Activated CD4-positive, alpha-beta T cell treated with anti-CD3 and anti-CD28 coated beads, Interleukin-10, Interleukin-2, amounts not matched to agents 100 ng/mL and 50 ng/mL, durations not matched to agents 16 hours and 8 hours (primary cell): ENCODE measurements around the gene BEST4.
"Not testable (repeated sequence)": the region's sequence is repeated elsewhere in the genome, so short reads cannot be mapped to it uniquely, and the experiment has no call there.

ENCODE experiments used
- DNase-seq: peaks from one replicate; pipeline ENCODE4 v3.0.0-alpha.2; 2020

The BEST4 gene

DNA sequence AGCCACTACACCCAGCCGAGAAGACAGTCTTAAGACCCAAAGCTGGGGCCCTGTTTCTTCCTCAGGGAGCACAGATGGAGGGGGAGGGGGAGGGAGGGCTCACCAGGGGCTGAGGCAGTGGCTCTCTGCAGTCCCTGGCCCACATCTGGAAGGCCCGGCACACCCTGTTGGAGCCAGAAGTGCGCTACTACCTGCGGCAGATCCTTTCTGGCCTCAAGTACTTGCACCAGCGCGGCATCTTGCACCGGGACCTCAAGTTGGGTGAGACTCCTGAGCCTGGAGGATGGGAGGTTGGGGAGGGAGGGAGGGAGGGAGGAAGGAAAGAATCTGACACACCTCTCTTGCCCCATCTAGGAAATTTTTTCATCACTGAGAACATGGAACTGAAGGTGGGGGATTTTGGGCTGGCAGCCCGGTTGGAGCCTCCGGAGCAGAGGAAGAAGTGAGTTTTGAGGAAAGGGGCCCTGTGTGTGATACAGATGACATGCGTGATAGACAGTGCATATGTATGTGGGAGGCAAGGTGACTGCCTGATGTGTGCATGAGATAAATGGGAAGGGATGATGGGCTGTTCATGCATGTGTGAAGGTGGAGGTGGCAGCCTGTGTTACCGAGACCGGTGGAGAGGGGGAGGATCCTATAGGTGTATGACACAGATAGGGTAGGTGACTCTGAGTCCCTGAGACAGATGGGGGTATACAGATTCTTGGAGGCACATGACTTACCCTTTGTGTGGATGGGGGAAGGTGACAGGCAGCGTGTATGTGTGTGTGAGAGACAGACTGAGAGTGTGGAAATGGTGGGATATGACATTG, 13.7 kb upstream of the BEST4 start:
- DNase-seq: peak; percentile 42

DNA sequence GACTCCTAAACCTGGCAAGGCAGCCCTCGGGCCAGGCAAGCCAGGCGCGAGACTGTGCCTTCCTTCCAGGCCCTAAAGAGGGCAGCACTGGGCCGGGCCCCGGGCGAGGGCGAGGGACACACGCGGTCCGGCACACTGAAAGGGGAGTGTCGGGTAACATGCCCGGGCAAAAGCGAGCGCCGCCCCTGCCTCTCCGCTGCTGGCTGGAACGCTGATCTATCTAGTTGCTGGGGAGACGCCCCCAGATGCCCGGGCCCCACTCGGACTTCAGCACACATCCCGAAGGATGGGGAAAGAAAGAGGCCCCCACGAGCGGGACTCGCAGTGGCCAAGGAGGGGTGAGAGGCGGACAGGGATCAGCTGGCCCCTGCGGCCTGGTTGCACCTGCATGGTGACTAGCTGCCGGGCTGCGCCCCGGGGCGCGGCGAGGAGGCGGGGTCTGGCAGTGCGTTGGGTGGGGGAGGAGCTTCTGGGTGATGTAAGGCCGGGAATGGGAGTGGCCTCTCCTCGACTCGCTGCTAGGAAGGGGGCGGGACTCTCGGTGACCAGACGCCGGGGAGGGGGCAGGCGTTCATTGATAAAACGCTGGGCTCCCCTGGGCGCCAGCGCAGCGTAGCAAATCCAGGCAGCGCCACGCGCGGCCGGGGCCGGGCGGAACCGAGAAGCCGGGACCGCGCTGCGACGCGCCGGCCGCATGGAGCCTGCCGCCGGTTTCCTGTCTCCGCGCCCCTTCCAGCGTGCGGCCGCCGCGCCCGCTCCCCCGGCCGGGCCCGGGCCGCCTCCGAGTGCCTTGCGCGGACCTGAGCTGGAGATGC, 12.0 kb upstream of the BEST4 start, which contains the start of gene PLK3:
Gene PLK3, plus strand, starts transcription at position 608 of the 815 bp plus-strand sequence. Its CDS starts 87 bp downstream, at position 695.
- peak; percentile 99 for DNase-seq

DNA sequence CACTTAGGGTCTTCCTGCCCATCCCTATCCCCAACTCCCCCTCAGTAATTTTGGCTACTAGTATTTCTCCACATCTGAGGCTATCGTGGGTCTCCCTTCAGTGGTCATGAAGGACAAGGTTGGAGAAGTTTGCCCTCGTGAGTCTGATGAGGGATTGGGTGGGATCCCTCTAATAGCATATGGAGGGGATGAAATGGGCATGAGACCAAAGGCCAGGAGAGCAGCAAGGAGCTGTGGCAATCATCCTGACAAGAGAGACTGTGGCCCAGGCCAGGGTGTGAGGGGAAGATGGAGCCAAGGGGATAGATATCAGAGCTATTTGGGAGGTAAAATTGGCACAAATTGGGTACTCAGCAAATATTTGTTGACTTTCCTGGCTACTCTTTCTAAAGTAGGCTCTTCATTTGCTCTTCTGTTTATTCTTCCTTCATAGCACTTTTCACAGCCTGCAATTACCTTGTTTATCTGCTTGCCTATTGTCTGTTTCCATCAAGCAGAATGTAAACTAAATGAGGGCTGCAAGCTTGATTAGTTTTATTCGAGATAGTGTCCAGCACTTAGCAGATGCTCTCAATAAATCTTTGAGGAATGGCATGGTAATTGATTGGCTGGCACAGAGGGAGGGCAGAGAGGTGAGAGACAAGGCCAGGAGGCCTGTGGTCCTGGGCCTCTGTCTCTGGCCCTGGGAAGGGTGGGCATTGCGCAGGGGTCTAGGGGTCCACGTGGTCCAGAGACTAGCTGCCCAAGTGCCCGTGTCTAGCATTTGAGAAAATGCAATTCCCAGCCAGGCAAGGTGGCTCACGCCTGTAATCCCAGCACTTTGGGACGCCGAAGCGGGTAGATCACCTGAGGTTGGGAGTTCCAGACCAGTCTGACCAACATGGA, 10.8 kb upstream of the BEST4 start:
- no peak for DNase-seq

DNA sequence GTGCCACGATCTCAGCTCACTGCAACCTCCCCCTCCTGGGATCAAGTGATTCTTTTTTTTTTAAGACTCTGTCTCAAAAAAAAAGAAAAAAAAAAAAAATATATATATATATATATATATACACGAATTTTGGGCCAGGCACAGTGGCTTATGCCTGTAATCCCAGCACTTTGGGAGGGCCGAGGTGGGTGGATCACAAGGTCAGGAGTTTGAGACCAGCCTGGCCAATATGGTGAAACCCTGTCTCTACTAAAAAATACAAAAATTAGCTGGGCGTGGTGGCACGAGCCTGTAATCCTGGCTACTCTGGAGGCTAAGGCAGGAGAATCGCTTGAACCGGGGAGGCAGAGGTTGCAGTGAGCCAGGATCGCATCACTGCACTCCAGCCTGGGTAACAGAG, 9.9 kb upstream of the BEST4 start:
- not testable (repeated sequence) for DNase-seq

DNA sequence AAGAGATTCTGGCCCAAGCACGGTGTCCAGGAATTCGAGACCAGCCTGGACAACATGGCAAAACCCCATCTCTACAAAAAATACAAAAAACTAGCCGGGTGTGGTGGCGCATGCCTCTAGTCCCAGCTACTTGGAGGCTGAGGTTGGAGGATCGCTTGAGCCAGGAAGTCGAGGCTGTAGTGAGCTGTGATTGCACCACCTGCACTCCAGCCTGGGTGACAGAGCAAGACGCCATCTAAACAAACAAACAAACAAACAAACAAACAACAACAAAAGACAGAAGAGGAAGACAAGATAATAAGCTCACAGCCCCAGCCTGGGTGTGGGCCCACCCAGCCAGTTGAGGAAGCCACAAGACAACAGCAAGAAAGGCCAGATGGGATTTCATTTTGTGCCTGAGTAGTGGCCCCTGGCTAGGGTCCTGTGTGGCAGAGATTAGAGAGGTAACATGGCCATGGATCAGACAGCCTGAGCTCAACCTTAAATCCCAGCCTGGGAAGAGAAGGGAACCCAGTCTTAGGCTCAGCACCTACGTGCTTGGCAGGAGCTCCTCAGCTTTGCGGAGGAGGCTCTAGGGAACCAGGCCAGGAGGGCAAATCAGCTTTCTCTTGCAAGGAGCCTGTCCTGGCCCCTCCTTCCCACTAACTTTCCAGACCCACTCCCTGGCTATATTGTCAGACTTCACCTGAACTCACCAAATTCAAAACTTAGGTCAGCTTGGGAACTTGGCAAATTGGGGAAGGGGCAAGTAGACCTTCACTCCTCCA, 4.9 kb upstream of the BEST4 start:
- DNase-seq: no peak

DNA sequence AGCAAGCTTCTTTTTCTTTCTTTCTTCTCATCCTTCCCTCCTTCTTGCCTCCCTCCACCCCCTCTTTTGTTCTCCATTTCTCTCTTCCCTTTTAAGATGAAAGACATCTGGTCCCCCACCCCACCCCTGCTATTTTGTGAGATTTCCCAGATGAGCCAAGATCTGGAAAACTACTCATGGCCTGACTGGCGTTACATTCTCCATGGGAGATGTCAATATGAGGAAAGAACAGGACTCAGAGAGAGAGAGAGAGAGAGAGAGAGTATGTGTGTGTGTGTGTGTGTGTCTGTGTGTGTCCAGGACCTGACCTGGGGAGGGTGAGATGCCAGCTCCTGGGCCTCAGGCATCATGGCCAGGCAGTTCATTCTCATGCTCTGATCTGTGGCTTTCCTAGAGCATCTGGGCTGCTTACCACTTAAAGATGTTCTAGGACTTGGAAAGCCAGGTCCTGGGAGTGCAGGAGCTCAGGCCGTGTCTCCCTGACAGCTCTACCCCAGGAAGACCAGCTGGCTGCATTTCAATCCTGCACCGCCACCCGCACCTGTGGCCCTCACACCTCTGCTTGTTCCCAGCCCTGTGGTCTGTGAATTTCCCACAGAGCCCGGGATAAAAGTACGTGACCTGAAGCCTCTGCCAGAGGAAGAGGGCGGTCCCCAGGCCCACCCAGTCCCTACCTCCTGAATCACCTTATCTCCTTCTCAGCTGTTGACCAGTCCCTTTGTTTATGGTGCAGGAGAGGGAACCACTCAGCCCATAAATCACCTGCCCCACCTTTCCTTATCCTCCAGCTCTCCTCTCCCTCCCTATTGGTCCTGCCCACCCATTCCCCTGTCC, 3.2 kb upstream of the BEST4 start:
- no peak for DNase-seq

DNA sequence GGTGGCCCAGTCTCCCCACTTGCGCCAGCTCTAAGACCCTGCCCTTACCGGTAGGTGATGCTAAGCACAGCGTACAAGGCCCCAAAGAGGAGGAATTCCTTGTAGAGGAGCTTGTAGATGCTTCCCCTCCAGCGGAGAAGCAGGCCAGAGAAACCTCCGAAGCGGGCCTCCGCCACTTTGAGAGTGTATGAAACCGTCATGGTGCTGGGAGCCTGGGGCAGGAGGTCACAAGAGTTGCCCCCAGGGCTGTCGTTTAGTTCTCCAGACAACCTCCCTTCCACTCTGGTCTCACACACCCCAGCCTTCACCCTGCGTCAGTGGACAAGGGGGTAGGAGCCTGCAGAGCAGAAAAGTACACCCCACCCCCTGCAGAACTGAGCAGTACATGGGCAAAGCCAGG, 464 bp downstream of the BEST4 start:
- DNase-seq: no peak

DNA sequence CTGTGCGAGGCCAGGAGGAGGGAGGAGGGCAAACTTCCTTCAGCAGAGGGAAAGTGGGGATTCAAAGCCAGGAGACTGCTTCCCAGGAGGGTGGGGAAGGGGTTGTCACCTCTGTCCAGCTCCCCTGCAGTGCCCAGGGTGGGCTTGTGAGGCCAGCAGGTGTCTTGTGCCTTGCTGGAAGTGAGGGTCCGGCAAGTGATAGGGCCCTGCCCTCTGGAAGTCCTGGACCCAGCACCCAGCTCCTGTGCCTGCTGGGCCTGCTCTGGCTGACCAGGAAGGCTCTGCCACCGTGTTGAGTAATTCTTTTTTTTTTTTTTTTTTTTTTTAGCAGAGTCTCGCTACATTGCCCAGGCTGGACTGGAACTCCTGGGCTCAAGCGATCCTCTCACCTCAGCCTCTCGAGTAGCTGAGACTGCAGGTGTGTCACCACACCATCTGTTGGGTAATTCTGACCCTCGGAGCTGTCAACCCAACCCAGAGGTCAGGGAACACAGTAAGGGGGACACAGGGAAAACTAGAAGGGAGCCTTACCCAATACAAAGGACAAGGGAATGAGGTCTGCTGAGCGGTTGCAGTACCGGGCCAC, 1.0 kb downstream of the BEST4 start:
- DNase-seq: no peak

DNA sequence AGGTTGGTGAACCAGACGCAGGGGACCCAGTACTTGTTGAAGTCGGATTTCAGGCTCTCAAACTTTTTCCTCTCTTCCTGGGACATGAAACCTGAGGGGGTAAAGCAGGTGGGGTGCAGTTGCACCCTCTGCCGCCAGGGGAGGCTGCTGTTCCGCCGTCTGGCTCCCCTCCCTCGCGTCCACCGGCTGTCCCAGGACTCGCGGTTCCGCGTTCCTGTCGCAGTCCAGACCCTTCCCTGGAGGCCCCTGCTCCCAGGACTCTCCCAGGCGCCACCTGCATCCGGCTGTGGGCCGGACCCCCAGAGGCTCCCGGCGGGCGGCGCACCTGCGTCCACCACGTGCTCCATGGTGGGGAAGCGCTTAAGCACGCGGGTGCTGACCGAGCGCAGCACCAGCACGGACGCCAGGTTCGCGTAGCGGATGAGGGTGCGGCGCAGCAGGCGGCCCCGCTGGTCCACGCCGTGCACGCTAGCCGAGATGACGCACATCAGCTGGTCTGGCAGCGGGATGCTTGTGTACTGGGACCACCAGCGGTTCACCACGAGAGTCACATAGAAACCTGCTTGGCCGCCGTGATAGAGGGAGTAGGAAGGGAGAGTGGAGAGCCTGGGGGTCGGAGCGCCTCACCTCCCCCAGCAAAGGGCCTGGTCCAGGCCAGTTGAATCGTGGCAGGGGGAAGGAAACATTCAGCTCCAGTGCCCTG, 1.7 kb downstream of the BEST4 start:
- peak; percentile 78 for DNase-seq

DNA sequence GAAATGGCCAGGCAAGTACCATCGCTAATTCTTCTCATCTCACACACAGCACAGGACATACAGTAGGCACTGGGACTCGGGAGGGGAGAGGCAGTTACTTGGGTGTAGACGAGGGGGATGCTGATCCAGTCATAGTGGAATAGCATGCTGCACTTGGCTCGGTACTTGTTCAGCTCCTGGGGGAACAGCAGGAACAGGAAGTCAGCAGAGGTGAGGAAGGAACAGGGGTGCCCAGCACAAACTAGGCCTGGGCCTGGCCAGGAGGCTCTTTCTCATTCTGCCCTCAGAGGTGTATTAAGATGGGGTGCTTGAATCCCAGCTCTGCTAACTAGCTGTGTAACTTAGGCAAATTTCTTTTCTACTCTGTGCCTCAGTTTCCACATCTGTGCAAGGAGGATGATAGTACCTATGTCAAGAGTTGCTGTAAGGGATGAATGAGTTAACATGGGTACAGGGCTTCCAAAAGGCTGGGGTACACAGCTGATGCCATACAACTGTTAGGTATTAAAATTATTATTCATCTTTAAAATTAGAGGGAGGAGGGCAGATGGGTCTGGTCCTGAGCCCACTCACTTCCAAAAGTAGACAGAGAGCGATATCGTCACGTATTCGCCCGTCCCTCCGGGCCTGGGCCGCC, 2.4 kb downstream of the BEST4 start:
- DNase-seq: no peak

DNA sequence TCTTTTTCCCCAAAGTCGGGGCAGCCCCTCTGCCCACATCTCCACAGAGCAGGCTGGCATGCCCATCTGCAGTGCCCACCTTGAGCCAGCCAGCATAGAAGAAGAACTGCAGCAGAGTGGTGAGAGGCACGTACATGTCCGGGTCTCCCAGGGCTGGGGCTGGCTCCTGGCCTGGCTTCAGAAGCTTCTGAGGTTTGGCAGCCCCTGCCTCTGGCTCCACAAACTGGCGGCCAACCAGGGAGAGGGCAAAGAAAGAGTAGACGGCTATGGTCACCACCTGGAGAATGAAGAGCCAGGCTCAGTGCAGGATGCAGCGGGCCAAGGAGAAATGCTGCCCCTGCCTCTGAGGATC, 3.0 kb downstream of the BEST4 start:
- no peak for DNase-seq

DNA sequence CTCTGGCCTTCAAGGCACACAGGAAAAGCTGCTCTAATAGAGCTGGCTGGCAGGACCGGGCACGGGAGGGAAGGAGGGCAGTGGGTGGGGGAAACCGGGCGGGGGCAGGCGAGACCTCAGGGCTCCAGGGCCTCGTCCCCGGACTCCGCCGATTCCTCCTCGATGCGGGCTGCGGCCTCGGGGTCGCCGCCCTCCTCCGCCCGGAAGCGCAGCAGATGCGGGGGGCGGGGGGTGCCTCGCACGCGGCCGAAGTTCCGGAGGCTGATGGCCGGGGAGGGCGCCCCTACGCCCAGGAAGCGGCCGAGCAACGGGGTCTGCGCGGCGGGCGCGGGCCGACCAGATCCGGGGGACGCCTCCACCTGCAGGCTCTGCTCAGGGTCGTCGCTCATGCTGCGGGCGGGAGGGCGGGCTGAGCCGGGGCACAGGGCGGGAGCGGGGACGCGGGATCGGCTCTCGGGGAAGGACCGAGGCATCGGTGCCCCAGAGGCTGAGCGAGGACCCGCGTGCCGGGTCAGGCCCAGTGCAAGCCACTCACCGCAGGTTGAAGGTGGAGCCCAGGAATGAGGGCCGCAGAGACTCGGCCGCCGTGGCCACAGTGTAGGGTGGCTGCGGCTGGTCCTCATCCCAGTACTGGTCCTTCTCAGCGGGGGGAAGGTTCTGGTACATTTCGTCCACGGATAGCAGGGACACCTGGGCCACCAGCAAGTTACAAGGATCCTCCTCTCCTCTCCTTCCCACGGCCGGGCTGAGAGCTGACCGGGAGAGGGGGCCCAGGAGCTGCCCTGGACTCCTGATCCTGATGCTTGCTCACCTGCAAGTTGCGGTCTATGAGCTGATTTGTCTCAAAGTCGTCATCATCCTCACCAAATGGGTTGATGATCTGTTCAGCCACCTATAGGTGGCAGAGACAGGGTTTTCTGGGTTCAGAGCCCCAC, 3.6 kb downstream of the BEST4 start:
- DNase-seq: no peak

DNA sequence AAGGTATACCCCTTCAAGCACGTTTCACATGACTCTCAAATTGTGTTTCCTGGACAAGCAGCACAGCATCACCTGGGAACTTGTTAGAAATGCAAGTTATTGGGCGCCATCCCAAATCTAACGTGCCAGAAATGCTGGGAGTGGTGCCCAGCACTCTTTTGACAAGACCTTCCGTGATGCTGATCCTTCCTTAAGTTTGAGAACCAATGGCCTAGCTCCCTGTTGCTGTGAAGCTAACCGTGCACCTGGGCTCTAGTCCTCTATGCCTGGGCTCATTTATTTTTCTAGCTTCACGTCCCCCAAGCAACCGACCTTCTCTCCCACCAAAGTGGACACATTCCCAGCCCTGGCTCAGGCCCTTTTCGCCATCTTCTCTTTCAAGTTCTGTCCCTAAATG, 4.3 kb downstream of the BEST4 start:
- no peak for DNase-seq

DNA sequence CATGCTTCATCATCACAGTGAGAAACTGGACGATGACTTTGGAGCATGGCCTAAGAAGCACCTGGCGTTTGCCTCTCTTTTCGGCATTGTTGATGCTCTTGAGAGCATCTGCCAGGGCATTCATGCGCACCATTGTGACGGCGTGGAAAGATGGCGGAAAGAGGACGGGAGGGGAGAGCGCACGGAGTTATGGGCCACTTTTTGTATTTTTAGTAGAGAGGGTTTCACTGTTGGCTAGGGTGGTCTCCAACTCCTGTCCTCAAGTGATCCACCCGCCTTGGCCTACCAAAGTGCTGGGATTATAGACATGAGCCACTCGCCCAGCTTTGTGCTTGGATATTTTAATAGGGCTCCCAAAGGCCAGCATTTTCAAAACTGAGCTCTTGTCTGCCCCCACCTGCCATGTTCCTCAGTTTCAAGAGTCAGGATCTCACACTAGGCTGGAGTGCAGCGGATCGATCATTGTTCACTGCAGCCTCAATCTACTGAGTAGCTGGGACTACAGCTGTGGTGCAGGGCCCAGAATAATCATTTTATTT, 7.3 kb downstream of the BEST4 start:
- DNase-seq: no peak

DNA sequence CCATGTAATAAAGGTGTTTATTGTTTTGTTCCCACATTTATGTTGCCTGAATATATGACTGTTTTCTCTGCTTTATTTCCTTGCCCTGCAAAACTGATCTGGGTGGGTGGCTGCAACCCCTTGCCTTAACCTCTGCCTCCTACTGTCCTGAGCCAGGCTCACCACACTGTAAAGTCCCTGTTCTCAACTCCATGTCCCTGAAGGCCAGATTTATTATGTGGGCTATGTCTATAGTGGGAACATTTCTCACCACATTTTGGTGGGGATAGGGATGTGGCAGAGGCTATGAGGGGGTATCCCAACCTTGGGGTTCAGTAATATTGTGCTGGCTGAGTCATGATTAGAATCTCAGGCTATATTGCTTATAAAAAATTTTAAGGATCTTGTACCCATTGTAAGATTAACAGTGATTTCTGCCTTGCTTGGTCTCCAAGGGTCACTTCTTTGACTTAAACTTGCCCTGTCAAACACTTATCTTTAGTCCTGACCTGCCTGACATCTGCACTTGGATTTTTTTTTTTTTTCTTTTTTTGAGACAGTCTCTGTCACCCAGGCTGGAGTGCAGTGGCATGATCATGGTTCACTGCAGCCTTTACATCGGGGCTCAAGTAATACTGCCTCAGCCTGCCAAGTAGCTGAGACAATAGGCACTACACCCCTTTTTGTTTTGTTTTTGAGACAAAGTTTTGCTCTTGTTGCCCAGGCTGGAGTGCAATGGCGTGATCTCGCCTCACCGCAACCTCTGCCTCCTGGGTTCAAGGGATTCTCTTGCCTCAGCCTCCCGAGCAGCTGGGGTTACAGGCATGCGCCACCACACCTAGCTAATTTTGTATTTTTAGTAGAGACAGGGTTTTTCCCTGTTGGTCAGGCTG, 9.0 kb downstream of the BEST4 start:
- DNase-seq: no peak

DNA sequence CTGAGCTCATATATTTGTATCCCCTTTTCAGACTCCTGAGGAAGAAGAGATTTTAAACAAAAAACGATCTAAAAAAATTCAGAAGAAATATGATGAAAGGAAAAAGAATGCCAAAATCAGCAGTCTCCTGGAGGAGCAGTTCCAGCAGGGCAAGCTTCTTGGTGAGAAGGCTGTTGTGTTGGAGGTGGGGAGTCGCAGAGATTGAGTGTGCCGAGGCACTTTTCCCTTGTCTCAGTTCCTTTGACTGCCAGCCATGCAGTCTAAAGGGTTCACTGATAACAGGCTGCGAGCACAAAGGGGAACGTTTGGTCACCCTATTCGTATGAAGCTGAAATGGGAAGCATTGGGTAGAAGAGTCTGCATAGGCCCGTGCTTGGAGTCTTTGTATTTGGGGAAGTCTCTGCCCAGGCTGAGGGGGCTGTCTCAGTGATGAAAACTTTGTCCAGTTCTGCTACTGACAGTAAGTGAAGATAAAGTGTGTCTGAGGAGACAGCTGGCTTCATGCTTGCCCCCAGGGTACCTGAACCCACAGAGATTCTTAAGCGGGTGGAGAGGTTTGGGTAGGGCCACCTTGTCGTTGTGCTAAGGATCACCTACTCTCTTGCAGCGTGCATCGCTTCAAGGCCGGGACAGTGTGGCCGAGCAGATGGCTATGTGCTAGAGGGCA, 9.9 kb downstream of the BEST4 start:
- no peak for DNase-seq

DNA sequence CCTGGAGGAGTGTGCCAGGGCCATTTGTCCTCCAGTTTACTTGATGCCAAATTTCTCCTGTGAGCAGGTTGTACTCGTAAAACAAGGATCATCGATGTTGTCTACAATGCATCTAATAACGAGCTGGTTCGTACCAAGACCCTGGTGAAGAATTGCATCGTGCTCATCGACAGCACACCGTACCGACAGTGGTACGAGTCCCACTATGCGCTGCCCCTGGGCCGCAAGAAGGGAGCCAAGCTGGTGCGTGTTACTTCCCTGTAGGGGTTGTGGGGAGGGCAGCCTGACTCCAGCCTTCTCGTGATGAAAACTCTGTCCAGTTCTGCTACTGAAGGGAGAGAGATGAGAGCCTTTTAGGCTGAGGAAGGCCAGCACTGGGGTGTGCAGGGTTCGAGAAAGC, 10.4 kb downstream of the BEST4 start:
- DNase-seq: no peak
